B cell (primary cell): ENCODE measurements around the gene HMOX1. TPM values are rescaled to one million over a fixed set of nuclear protein-coding genes. Genes with fewer than 3 reads are reported as not detected.

ENCODE experiments used
- ATAC-seq: fragments of 200-7000 bp; cut with Tn5 transposase; one replicate; pipeline ENCODE4 v1.10.0; 2021; ENCODE audit warnings: low read depth, mild to moderate bottlenecking, moderate number of reproducible peaks, moderate library complexity
- CTCF ChIA-PET: fragments of 350-600 bp; sonication (Branson Sonifier 250); formaldehyde crosslinking; loops from one replicate; lab custom pipeline; 2021; ENCODE audit warnings: antibody characterized with exemption, inconsistent platforms; lab: Charles Lee
- POLR2A ChIA-PET: fragments of 350-600 bp; sonication (Branson Sonifier 250); formaldehyde crosslinking; loops from one replicate; lab custom pipeline; 2021; ENCODE audit warnings: antibody characterized with exemption; lab: Charles Lee
- DNase-seq: peaks from one replicate; pipeline ENCODE4 v3.0.0; 2013
- H2AFZ ChIP-seq: 2 replicates; pipeline ENCODE4 v1.6.1; 2012; ENCODE audit warnings: mild to moderate bottlenecking, low read depth, low read length; ENCODE audit not compliant: insufficient read depth, poor library complexity, severe bottlenecking
- H3K27ac ChIP-seq, 2 donors: 1 replicate in 1 of 2; 2 replicates in 1 of 2; pipeline ENCODE4 v1.5.1; 2012 to 2013; ENCODE audit warnings: low read length in 2 of 2, mild to moderate bottlenecking in 2 of 2, moderate library complexity in 1 of 2
- H3K27me3 ChIP-seq, 4 experiments: fragments of 200-600 bp in 1 of 4; sonication (generic) in 1 of 4; replicated peaks in 1 of 4; 1 replicate in 2 of 4; 2 replicates in 2 of 4; pipeline versions ENCODE4 v1.6.1 to v1.7.0; 2013 to 2016; ENCODE audit warnings: low read length in 3 of 4, mild to moderate bottlenecking in 2 of 4, mixed read lengths in 1 of 4, moderate library complexity in 1 of 4; ENCODE audit not compliant: insufficient read depth in 4 of 4, control insufficient read depth in 3 of 4; ENCODE audit errors: control extremely low read depth in 1 of 4
- H3K36me3 ChIP-seq, 2 experiments: replicated peaks in 1 of 2; 1 replicate in 1 of 2; 2 replicates in 1 of 2; pipeline versions ENCODE4 v1.6.1 to v1.7.1; 2013; ENCODE audit warnings: low read length in 1 of 2; ENCODE audit not compliant: insufficient read depth in 2 of 2, control insufficient read depth in 1 of 2; ENCODE audit errors: control extremely low read depth in 1 of 2, extremely low read depth in 1 of 2
- H3K4me1 ChIP-seq, 2 donors: fragments of 200-600 bp in 1 of 2; sonication (generic) in 1 of 2; 1 replicate in 1 of 2; 2 replicates in 1 of 2; pipeline versions ENCODE4 v1.5.1 to v1.6.1; 2013 to 2017; ENCODE audit warnings: low read length in 2 of 2; ENCODE audit not compliant: control insufficient read depth in 2 of 2, insufficient read depth in 2 of 2
- H3K4me2 ChIP-seq: replicated peaks from 2 replicates; pipeline ENCODE3; 2012; ENCODE audit warnings: mild to moderate bottlenecking, low read depth, low read length; ENCODE audit not compliant: poor library complexity, severe bottlenecking
- H3K4me3 ChIP-seq, 5 experiments: fragments of 200-600 bp in 1 of 5; sonication (generic) in 1 of 5; 1 replicate in 3 of 5; 2 replicates in 2 of 5; pipeline versions ENCODE4 v1.5.1 to v1.7.0; 2011 to 2016; ENCODE audit warnings: low read length in 4 of 5, mild to moderate bottlenecking in 4 of 5, low read depth in 2 of 5, control low read depth in 1 of 5, moderate library complexity in 1 of 5; ENCODE audit not compliant: insufficient read depth in 1 of 5; ENCODE audit errors: control extremely low read depth in 1 of 5, extremely low read depth in 1 of 5
- H3K79me2 ChIP-seq: fragments of 200-600 bp; sonication (generic); one replicate; pipeline ENCODE4 v1.6.0; 2016; ENCODE audit warnings: low read length; ENCODE audit not compliant: control insufficient read depth, insufficient read depth
- H3K9ac ChIP-seq: fragments of 200-600 bp; sonication (generic); 2 replicates; pipeline ENCODE4 v1.6.1; 2017; ENCODE audit warnings: mild to moderate bottlenecking, low read length, moderate library complexity
- H3K9me3 ChIP-seq, 3 donors: one replicate each; pipeline versions ENCODE4 v1.6.1 to v1.7.1; 2013; ENCODE audit warnings: low read length in 2 of 3; ENCODE audit not compliant: control insufficient read depth in 2 of 3, insufficient read depth in 1 of 3; ENCODE audit errors: control extremely low read depth in 1 of 3
- H4K20me1 ChIP-seq: 2 replicates; pipeline ENCODE4 v1.6.0; 2012; ENCODE audit warnings: mild to moderate bottlenecking, low read length; ENCODE audit not compliant: insufficient read depth, control insufficient read depth, poor library complexity, severe bottlenecking
- H3K27ac Mint-ChIP-seq: one replicate; pipeline ENCODE4 v1.8.0; 2021; ENCODE audit warnings: mixed read lengths
- H3K27me3 Mint-ChIP-seq: one replicate; pipeline ENCODE4 v1.8.0; 2021; ENCODE audit warnings: mixed read lengths
- H3K4me1 Mint-ChIP-seq: one replicate; pipeline ENCODE4 v1.8.0; 2021; ENCODE audit warnings: mixed read lengths
- H3K4me3 Mint-ChIP-seq: one replicate; pipeline ENCODE4 v1.8.0; 2021; ENCODE audit warnings: mixed read lengths
- H3K9me3 Mint-ChIP-seq: one replicate; pipeline ENCODE4 v1.8.0; 2022; ENCODE audit warnings: mixed read lengths; ENCODE audit not compliant: insufficient read depth
- EZH2 ChIP-seq: IDR thresholded peaks from 2 replicates; pipeline ENCODE4 v1.6.1; 2012; ENCODE audit warnings: borderline replicate concordance, low read depth, mild to moderate bottlenecking, moderate library complexity, low read length; ENCODE audit not compliant: insufficient read depth, poor library complexity, severe bottlenecking
- WGBS: methylation state at CpG from one replicate; pipeline ENCODE4 v1.1.5; 2013; ENCODE audit warnings: missing lambda C conversion rate; ENCODE audit not compliant: insufficient coverage; 5-methylcytosine and 5-hydroxymethylcytosine counted together
- intact Hi-C: fragments of 100-400 bp; cut with micrococcal nuclease; formaldehyde crosslinking; loops from one replicate; pipeline ENCODE4 v1.10.0; 2022
- polyA plus RNA-seq: library from polyadenylated mRNA; depleted of rRNA; stranded (reverse); fragments of >200 nt; gene quantifications from 2 replicates; pipeline ENCODE4 v1.2.3, GENCODE V29; 2012
- total RNA-seq, 2 donors: library from RNA; stranded (reverse); fragments of 120-200 nt in 1 of 2; gene quantifications; 1 replicate in 1 of 2; 2 replicates in 1 of 2; pipeline versions ENCODE4 v1.2.3 to v1.2.4, GENCODE V29; 2013 to 2022
- TF ChIP-seq, protein P1 (sequence below): fragments of 200-600 bp; IDR thresholded peaks from one replicate; pipeline ENCODE4 v1.8.0; 2022; ENCODE audit warnings: antibody characterized with exemption, mild to moderate bottlenecking

HMOX1 gene
- total and polyA plus RNA-seq, 2 donors (not counting 1 experiment from before 2014, with no cell fraction given): 9.4 to 21.9 TPM

DNA sequence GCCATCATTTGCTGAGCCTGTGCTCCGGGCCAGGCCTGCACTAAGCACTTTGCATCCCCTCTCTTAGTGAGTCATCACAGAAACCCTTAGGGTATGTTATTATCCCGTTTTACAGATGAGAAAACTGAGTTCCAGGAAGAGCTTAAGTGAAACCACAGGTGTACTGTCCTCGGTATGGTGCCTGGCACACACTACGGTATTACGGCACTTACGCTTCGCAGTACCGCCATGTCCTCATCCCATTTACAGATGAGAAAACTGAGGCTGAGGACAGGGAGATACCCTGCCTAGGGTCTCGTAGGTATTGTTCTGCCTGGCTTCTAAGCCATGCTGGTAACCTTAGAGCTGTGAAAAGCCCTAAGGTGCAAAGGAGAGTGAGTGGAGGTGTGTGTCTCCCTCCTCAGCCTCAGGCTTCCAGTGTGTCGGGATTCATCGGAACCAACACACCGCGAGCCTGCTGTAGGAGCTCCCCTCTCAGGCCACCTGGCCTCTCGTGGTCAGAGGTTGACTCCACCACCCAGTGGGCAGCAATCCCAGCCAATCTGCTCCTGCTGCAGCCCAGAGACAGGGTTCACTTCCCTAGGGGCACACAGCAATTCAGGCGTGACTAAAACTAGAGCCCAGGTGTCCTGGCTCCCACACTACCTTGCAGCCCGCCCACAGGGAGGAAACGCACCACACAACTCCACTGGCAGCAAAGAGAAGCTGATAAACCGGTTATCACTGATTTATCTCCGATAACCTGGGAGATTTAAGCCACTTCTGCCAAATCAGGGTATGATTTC, 39.6 kb upstream of the HMOX1 start:
- H3K27me3 Mint-ChIP-seq: no peaks in the 10 kb centered on the region
- H3K4me3 Mint-ChIP-seq: no peak overlapping the region
- TF ChIP-seq EZH2: no peak
- TF ChIP-seq, protein P1, sequence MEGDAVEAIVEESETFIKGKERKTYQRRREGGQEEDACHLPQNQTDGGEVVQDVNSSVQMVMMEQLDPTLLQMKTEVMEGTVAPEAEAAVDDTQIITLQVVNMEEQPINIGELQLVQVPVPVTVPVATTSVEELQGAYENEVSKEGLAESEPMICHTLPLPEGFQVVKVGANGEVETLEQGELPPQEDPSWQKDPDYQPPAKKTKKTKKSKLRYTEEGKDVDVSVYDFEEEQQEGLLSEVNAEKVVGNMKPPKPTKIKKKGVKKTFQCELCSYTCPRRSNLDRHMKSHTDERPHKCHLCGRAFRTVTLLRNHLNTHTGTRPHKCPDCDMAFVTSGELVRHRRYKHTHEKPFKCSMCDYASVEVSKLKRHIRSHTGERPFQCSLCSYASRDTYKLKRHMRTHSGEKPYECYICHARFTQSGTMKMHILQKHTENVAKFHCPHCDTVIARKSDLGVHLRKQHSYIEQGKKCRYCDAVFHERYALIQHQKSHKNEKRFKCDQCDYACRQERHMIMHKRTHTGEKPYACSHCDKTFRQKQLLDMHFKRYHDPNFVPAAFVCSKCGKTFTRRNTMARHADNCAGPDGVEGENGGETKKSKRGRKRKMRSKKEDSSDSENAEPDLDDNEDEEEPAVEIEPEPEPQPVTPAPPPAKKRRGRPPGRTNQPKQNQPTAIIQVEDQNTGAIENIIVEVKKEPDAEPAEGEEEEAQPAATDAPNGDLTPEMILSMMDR: no peak
- Histone ChIP-seq H3K9me3 (no peaks in the 10 kb centered on the region), H3K27me3 (no peaks in the 10 kb centered on the region), H3K9ac (no peak overlapping the region), H3K79me2 (no peaks in the 10 kb centered on the region), H2AFZ (no peak overlapping the region), H4K20me1 (no peaks in the 10 kb centered on the region), H3K4me1 (peaks cover 0 to 6% of the 10 kb centered on the region in 2 donors), H3K36me3 (peaks cover 0 to 33% of the 10 kb centered on the region in 2 experiments), H3K27ac (no peak overlapping the region), H3K4me3 (no peak overlapping the region), H3K4me2 (no peak overlapping the region)
- CTCF ChIA-PET: no interaction called here
- ATAC-seq: no peak
- peaks cover 17% of the 10 kb centered on the region for H3K4me1 Mint-ChIP-seq
- no peak overlapping the region for H3K27ac Mint-ChIP-seq
- POLR2A ChIA-PET: interaction anchor here (1.6 kb wide), 1 partner anchor 10 kb away, joined by 3 read pairs; no protein-coding TSS in a partner anchor
- no peaks in the 10 kb centered on the region for H3K9me3 Mint-ChIP-seq
- intact Hi-C loops: no loop called here
- 75% methylated on average over 15 of the region's 19 CpGs for WGBS
- DNase-seq: no peak

DNA sequence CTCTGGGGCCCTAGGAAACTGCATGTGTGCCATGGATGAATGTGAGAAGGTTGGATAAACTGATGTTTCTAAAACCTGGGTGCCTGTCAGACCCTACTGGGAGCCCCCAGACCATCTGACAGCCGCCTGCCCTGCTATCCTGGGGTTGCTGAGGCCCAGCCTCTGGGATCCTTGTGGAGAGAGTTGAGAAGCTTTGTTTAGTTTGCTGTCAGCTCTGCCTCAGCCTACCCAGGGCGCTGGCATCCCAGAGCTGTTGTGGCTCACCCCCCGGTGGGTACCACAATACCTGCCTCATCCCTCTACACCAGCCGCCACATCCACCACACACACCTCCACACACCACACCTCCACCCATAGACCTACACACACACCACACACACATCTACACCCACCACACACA, 38.5 kb upstream of the HMOX1 start:
- H3K4me3 ChIP-seq: no peak overlapping the region
- H4K20me1 ChIP-seq: no peaks in the 10 kb centered on the region
- H3K27me3 ChIP-seq: no peaks in the 10 kb centered on the region
- no peak overlapping the region for H3K27ac Mint-ChIP-seq
- H3K79me2 ChIP-seq: no peaks in the 10 kb centered on the region
- no peaks in the 10 kb centered on the region for H3K9me3 Mint-ChIP-seq
- intact Hi-C loops: no loop called here
- peaks cover 0 to 6% of the 10 kb centered on the region in 2 donors for H3K4me1 ChIP-seq
- ATAC-seq: no peak
- no peak for TF ChIP-seq EZH2
- TF ChIP-seq, protein P1: no peak
- H2AFZ ChIP-seq: no peak overlapping the region
- H3K36me3 ChIP-seq: peaks cover 0 to 25% of the 10 kb centered on the region in 2 experiments
- WGBS: 100% methylated on average over 4 of the region's 4 CpGs
- H3K27me3 Mint-ChIP-seq: no peaks in the 10 kb centered on the region
- DNase-seq: no peak
- ChIA-PET CTCF (no interaction called here), POLR2A (no interaction called here)
- H3K27ac ChIP-seq: no peak overlapping the region
- H3K9ac ChIP-seq: no peak overlapping the region
- no peaks in the 10 kb centered on the region for H3K9me3 ChIP-seq
- H3K4me2 ChIP-seq: no peak overlapping the region
- peaks cover 17% of the 10 kb centered on the region for H3K4me1 Mint-ChIP-seq
- no peak overlapping the region for H3K4me3 Mint-ChIP-seq
